Stomach smooth muscle (tissue), 2 donors: ENCODE data around the gene FBN2.

Experiments used
- H3K27ac ChIP-seq: one replicate; pipeline ENCODE4 v1.7.0; 2013; ENCODE audit warnings: mild to moderate bottlenecking, low read length, inconsistent platforms
- H3K27me3 ChIP-seq, 2 donors: one replicate each; pipeline ENCODE4 v1.7.0; 2013; ENCODE audit warnings: low read length in 2 of 2; ENCODE audit not compliant: insufficient read depth in 2 of 2, control insufficient read depth in 1 of 2
- H3K36me3 ChIP-seq, 2 donors: one replicate each; pipeline ENCODE4 v1.7.0; 2013; ENCODE audit warnings: low read length in 2 of 2; ENCODE audit not compliant: control insufficient read depth in 2 of 2, insufficient read depth in 2 of 2
- H3K4me1 ChIP-seq: one replicate; pipeline ENCODE4 v1.7.0; 2013; ENCODE audit warnings: low read length; ENCODE audit not compliant: control insufficient read depth, insufficient read depth
- H3K4me3 ChIP-seq, 2 donors: one replicate each; pipeline ENCODE4 v1.7.0; 2013; ENCODE audit warnings: low read length in 2 of 2
- H3K9ac ChIP-seq, 2 donors: one replicate each; pipeline ENCODE4 v1.7.0; 2013; ENCODE audit warnings: low read length in 2 of 2, mild to moderate bottlenecking in 1 of 2
- H3K9me3 ChIP-seq, 2 donors: one replicate each; pipeline ENCODE4 v1.7.0; 2013; ENCODE audit warnings: low read length in 2 of 2; ENCODE audit not compliant: control insufficient read depth in 2 of 2
- donor health status: healthy.
- donor health status: Pancreatic carcinoma.

FBN2 gene

GRCh38 chr5:128426090-128426534 lies 111.9 kb downstream of the FBN2 start:
- H3K4me3 ChIP-seq: no peak overlapping the region
- H3K36me3 ChIP-seq: no peaks in the 10 kb centered on the region
- H3K9ac ChIP-seq: no peak overlapping the region
- no peaks in the 10 kb centered on the region for H3K27me3 ChIP-seq
- no peak overlapping the region for H3K27ac ChIP-seq
- no peaks in the 10 kb centered on the region for H3K4me1 ChIP-seq
- H3K9me3 ChIP-seq: no peaks in the 10 kb centered on the region

GRCh38 chr5:128424646-128425045 lies 113.4 kb downstream of the FBN2 start:
- Histone ChIP-seq H3K27ac (no peak overlapping the region), H3K9ac (no peak overlapping the region), H3K27me3 (no peaks in the 10 kb centered on the region), H3K36me3 (no peaks in the 10 kb centered on the region), H3K4me1 (no peaks in the 10 kb centered on the region), H3K4me3 (no peak overlapping the region), H3K9me3 (no peaks in the 10 kb centered on the region)

- Histone ChIP-seq H3K27me3 (no peaks in the 10 kb centered on the region), H3K36me3 (no peaks in the 10 kb centered on the region), H3K27ac (no peak overlapping the region), H3K4me1 (no peaks in the 10 kb centered on the region), H3K9me3 (no peaks in the 10 kb centered on the region), H3K9ac (no peak overlapping the region), H3K4me3 (no peak overlapping the region)
These were observed 115.4 kb downstream of the FBN2 start for GRCh38 chr5:128422612-128423011.

- Histone ChIP-seq H3K4me3 (no peak overlapping the region), H3K27me3 (no peaks in the 10 kb centered on the region), H3K27ac (no peak overlapping the region), H3K9me3 (no peaks in the 10 kb centered on the region), H3K9ac (no peak overlapping the region), H3K4me1 (no peaks in the 10 kb centered on the region), H3K36me3 (no peaks in the 10 kb centered on the region)
These were observed 123.6 kb downstream of the FBN2 start for GRCh38 chr5:128414469-128414868.

GRCh38 chr5:128413356-128413755 lies 124.7 kb downstream of the FBN2 start:
- no peak overlapping the region for H3K27ac ChIP-seq
- H3K4me1 ChIP-seq: no peaks in the 10 kb centered on the region
- no peaks in the 10 kb centered on the region for H3K27me3 ChIP-seq
- H3K9ac ChIP-seq: no peak overlapping the region
- H3K4me3 ChIP-seq: no peak overlapping the region
- H3K9me3 ChIP-seq: no peaks in the 10 kb centered on the region
- no peaks in the 10 kb centered on the region for H3K36me3 ChIP-seq

- Histone ChIP-seq H3K4me3 (no peak overlapping the region), H3K9me3 (no peaks in the 10 kb centered on the region), H3K27me3 (no peaks in the 10 kb centered on the region), H3K36me3 (no peaks in the 10 kb centered on the region), H3K27ac (no peak overlapping the region), H3K9ac (no peak overlapping the region), H3K4me1 (no peaks in the 10 kb centered on the region)
These were observed 125.7 kb downstream of the FBN2 start for GRCh38 chr5:128412145-128412930.

GRCh38 chr5:128409166-128409800 lies 128.8 kb downstream of the FBN2 start:
- H3K9me3 ChIP-seq: no peaks in the 10 kb centered on the region
- H3K4me3 ChIP-seq: no peak overlapping the region
- no peak overlapping the region for H3K9ac ChIP-seq
- H3K4me1 ChIP-seq: no peaks in the 10 kb centered on the region
- no peak overlapping the region for H3K27ac ChIP-seq
- no peaks in the 10 kb centered on the region for H3K27me3 ChIP-seq
- H3K36me3 ChIP-seq: no peaks in the 10 kb centered on the region

- Histone ChIP-seq H3K4me3 (no peak overlapping the region), H3K36me3 (no peaks in the 10 kb centered on the region), H3K27ac (no peak overlapping the region)
These were observed 129.4 kb downstream of the FBN2 start for GRCh38 chr5:128408622-128409021.

GRCh38 chr5:128407944-128408343 lies 130.1 kb downstream of the FBN2 start:
- no peak overlapping the region for H3K4me3 ChIP-seq
- H3K27me3 ChIP-seq: no peaks in the 10 kb centered on the region
- no peaks in the 10 kb centered on the region for H3K9me3 ChIP-seq
- H3K9ac ChIP-seq: no peak overlapping the region
- H3K4me1 ChIP-seq: no peaks in the 10 kb centered on the region
- H3K36me3 ChIP-seq: no peaks in the 10 kb centered on the region
- no peak overlapping the region for H3K27ac ChIP-seq

More at GRCh38 chr5:128408622-128409021, 129.4 kb downstream of the FBN2 start:
- Histone ChIP-seq H3K9ac (no peak overlapping the region), H3K27me3 (no peaks in the 10 kb centered on the region), H3K4me1 (no peaks in the 10 kb centered on the region), H3K9me3 (no peaks in the 10 kb centered on the region)

- Histone ChIP-seq H3K4me3 (no peak overlapping the region), H3K27ac (no peak overlapping the region), H3K27me3 (no peaks in the 10 kb centered on the region), H3K36me3 (no peaks in the 10 kb centered on the region), H3K4me1 (no peaks in the 10 kb centered on the region), H3K9me3 (no peaks in the 10 kb centered on the region), H3K9ac (no peak overlapping the region)
These were observed 131.2 kb downstream of the FBN2 start for GRCh38 chr5:128406803-128407202.

- Histone ChIP-seq H3K27ac (no peak overlapping the region), H3K27me3 (no peaks in the 10 kb centered on the region), H3K9ac (no peak overlapping the region), H3K4me3 (no peak overlapping the region), H3K9me3 (no peaks in the 10 kb centered on the region), H3K36me3 (no peaks in the 10 kb centered on the region), H3K4me1 (no peaks in the 10 kb centered on the region)
These were observed 132.9 kb downstream of the FBN2 start for GRCh38 chr5:128405159-128405558.
